ENCODE measurements around the gene PMPCA. TPM values are rescaled to one million over a fixed set of nuclear protein-coding genes. Genes with fewer than 3 reads are reported as not detected.

PMPCA gene
- total and polyA plus RNA-seq, 2 of the 8 experiments (the other 6 are each of a cell fraction or from before 2014, with no cell fraction given): 60.0 to 88.2 TPM

GRCh38 chr9:136389396-136389795 lies 21.1 kb upstream of the PMPCA start (continued):
- TF ChIP-seq CBX5 (IDR thresholded peaks at IDR 0.05; ENCODE audit: low read depth, low read length): no peak

Measured in H1 (cell line).